Transverse colon (tissue), 3 donors: ENCODE measurements around the gene UBAC1.

Experiments
- CTCF ChIP-seq, 5 experiments: fragments of 200-600 bp in 3 of 5; fragments of 450-650 bp in 2 of 5; sonication (generic) in 3 of 5; IDR thresholded peaks; 1 replicate in 2 of 5; 2 replicates in 3 of 5; pipeline ENCODE4 v1.5.1; 2016 to 2017; ENCODE audit warnings: antibody characterized with exemption in 5 of 5, inconsistent platforms in 3 of 5, mild to moderate bottlenecking in 2 of 5, moderate library complexity in 1 of 5
- POLR2A ChIP-seq: fragments of 450-650 bp; IDR thresholded peaks from one replicate; pipeline ENCODE4 v1.6.1; 2016; ENCODE audit warnings: antibody characterized with exemption, mild to moderate bottlenecking, moderate library complexity

GRCh38 chr9:136010176-136010575, 49.0 kb upstream of the UBAC1 start:
- no peak for TF ChIP-seq CTCF (IDR thresholded peaks at IDR 0.05)
- no peak for TF ChIP-seq POLR2A
